T-helper 1 cell treated with Interleukin-12 subunit alpha and Interleukin-12 subunit beta and Interleukin-4 antibody, amounts not matched to agents 30 μg/mL and 1 μg/mL, for 36 hours (primary cell): ENCODE data around the gene CARD19.

Source experiments
- H3K27ac Mint-ChIP-seq: one replicate; pipeline ENCODE4 v1.8.0; 2021; ENCODE audit warnings: mild to moderate bottlenecking, mixed read lengths
- H3K27me3 Mint-ChIP-seq: one replicate; pipeline ENCODE4 v1.8.0; 2021; ENCODE audit warnings: low read depth, mixed read lengths
- H3K36me3 Mint-ChIP-seq: one replicate; pipeline ENCODE4 v1.8.0; 2021; ENCODE audit warnings: low read depth, mixed read lengths
- H3K4me1 Mint-ChIP-seq: one replicate; pipeline ENCODE4 v1.8.0; 2021; ENCODE audit warnings: low read depth, mixed read lengths
- H3K4me3 Mint-ChIP-seq: one replicate; pipeline ENCODE4 v1.8.0; 2021; ENCODE audit warnings: mild to moderate bottlenecking, moderate library complexity, mixed read lengths
- H3K9me3 Mint-ChIP-seq: one replicate; pipeline ENCODE4 v1.8.0; 2021; ENCODE audit warnings: mixed read lengths

CARD19 gene

GRCh38 chr9:93147632-93148031 lies 51.6 kb downstream of the CARD19 start:
- peaks cover 28% of the 10 kb centered on the region for H3K9me3 Mint-ChIP-seq
- no peak overlapping the region for H3K27ac Mint-ChIP-seq
- no peak overlapping the region for H3K4me3 Mint-ChIP-seq
- no peaks in the 10 kb centered on the region for H3K27me3 Mint-ChIP-seq
- H3K4me1 Mint-ChIP-seq = peaks cover 50% of the 10 kb centered on the region
- peaks cover 14% of the 10 kb centered on the region for H3K36me3 Mint-ChIP-seq

GRCh38 chr9:93148721-93149120 lies 52.7 kb downstream of the CARD19 start:
- no peak overlapping the region for H3K4me3 Mint-ChIP-seq
- H3K27ac Mint-ChIP-seq = peak overlapping the region; percentile 36
- peaks cover 14% of the 10 kb centered on the region for H3K36me3 Mint-ChIP-seq
- H3K9me3 Mint-ChIP-seq = peaks cover 28% of the 10 kb centered on the region
- H3K4me1 Mint-ChIP-seq = peaks cover 43% of the 10 kb centered on the region
- H3K27me3 Mint-ChIP-seq = no peaks in the 10 kb centered on the region

- peaks cover 28% of the 10 kb centered on the region for H3K9me3 Mint-ChIP-seq
- peaks cover 14% of the 10 kb centered on the region for H3K36me3 Mint-ChIP-seq
- peaks cover 38% of the 10 kb centered on the region for H3K4me1 Mint-ChIP-seq
- H3K27me3 Mint-ChIP-seq = no peaks in the 10 kb centered on the region
- H3K4me3 Mint-ChIP-seq = no peak overlapping the region
- peak overlapping the region; percentile 55 for H3K27ac Mint-ChIP-seq
Measured at GRCh38 chr9:93149361-93149760, 53.3 kb downstream of the CARD19 start.

GRCh38 chr9:93151097-93151784 lies 55.2 kb downstream of the CARD19 start:
- Mint-ChIP-seq H3K4me1 (peaks cover 39% of the 10 kb centered on the region), H3K4me3 (no peak overlapping the region), H3K36me3 (peaks cover 14% of the 10 kb centered on the region), H3K9me3 (peaks cover 26% of the 10 kb centered on the region), H3K27me3 (no peaks in the 10 kb centered on the region), H3K27ac (no peak overlapping the region)

GRCh38 chr9:93154293-93154903 lies 58.4 kb downstream of the CARD19 start:
- Mint-ChIP-seq H3K27me3 (no peaks in the 10 kb centered on the region), H3K27ac (no peak overlapping the region), H3K9me3 (peaks cover 1% of the 10 kb centered on the region), H3K36me3 (peaks cover under 1% of the 10 kb centered on the region), H3K4me1 (peaks cover 33% of the 10 kb centered on the region), H3K4me3 (no peak overlapping the region)

GRCh38 chr9:93155716-93156474 lies 59.9 kb downstream of the CARD19 start:
- H3K36me3 Mint-ChIP-seq = no peaks in the 10 kb centered on the region
- peak overlapping the region; percentile 86 for H3K27ac Mint-ChIP-seq
- H3K4me3 Mint-ChIP-seq = no peak overlapping the region
- peaks cover 29% of the 10 kb centered on the region for H3K4me1 Mint-ChIP-seq
- no peaks in the 10 kb centered on the region for H3K27me3 Mint-ChIP-seq
- no peaks in the 10 kb centered on the region for H3K9me3 Mint-ChIP-seq

GRCh38 chr9:93156475-93157008 lies 60.5 kb downstream of the CARD19 start:
- Mint-ChIP-seq H3K36me3 (no peaks in the 10 kb centered on the region), H3K27ac (peak overlapping the region; percentile 86), H3K4me1 (peaks cover 28% of the 10 kb centered on the region), H3K27me3 (no peaks in the 10 kb centered on the region), H3K4me3 (no peak overlapping the region), H3K9me3 (no peaks in the 10 kb centered on the region)

- H3K4me3 Mint-ChIP-seq = no peak overlapping the region
- H3K27me3 Mint-ChIP-seq = no peaks in the 10 kb centered on the region
- H3K9me3 Mint-ChIP-seq = no peaks in the 10 kb centered on the region
- no peaks in the 10 kb centered on the region for H3K36me3 Mint-ChIP-seq
- H3K27ac Mint-ChIP-seq = no peak overlapping the region
- peaks cover 26% of the 10 kb centered on the region for H3K4me1 Mint-ChIP-seq
Measured at GRCh38 chr9:93159601-93160471, 63.8 kb downstream of the CARD19 start.

GRCh38 chr9:93161786-93162562 lies 66.0 kb downstream of the CARD19 start:
- no peaks in the 10 kb centered on the region for H3K9me3 Mint-ChIP-seq
- no peaks in the 10 kb centered on the region for H3K27me3 Mint-ChIP-seq
- H3K4me3 Mint-ChIP-seq = no peak overlapping the region
- no peak overlapping the region for H3K27ac Mint-ChIP-seq
- H3K4me1 Mint-ChIP-seq = peaks cover 11% of the 10 kb centered on the region
- H3K36me3 Mint-ChIP-seq = no peaks in the 10 kb centered on the region
